PFSK-1 (cell line): ENCODE results near the gene SERGEF.

ENCODE experiments used
- FOXP2 ChIP-seq: optimal IDR thresholded peaks from 2 replicates; pipeline ENCODE3; 2011; ENCODE audit warnings: borderline replicate concordance, control low read depth, inconsistent platforms; ENCODE audit not compliant: insufficient read depth; ENCODE audit errors: extremely low read length, extremely low read depth
- REST ChIP-seq, 2 experiments: IDR thresholded peaks; 2 replicates each; pipeline versions ENCODE4 v1.6.1 to v1.8.0; 2011 to 2012; ENCODE audit warnings: low read depth in 2 of 2, low read length in 2 of 2, control low read depth in 1 of 2, inconsistent platforms in 1 of 2, mild to moderate bottlenecking in 1 of 2, moderate library complexity in 1 of 2; ENCODE audit not compliant: insufficient read depth in 1 of 2

GRCh38 chr11:17921659-17922415 lies 91.0 kb downstream of the SERGEF start:
- TF ChIP-seq FOXP2 (no peak), REST (IDR thresholded peaks at IDR 0.05; ENCODE audit: insufficient read depth in 1 of 2, low read depth in 2 of 2, low read length in 2 of 2) (no peak)
